HEK293T (cell line): ENCODE data around the gene WDR90.

Experiments used
- FOXM1 ChIP-seq: fragments of 450-650 bp; IDR thresholded peaks from 2 replicates; pipeline ENCODE4 v1.6.1; 2017; ENCODE audit warnings: mild to moderate bottlenecking, borderline replicate concordance
- NFRKB ChIP-seq: fragments of 450-650 bp; IDR thresholded peaks from 2 replicates; pipeline ENCODE4 v1.6.1; 2016; ENCODE audit warnings: mild to moderate bottlenecking, moderate library complexity
- SP1 ChIP-seq: fragments of 450-650 bp; IDR thresholded peaks from 2 replicates; pipeline ENCODE4 v1.6.1; 2017

DNA sequence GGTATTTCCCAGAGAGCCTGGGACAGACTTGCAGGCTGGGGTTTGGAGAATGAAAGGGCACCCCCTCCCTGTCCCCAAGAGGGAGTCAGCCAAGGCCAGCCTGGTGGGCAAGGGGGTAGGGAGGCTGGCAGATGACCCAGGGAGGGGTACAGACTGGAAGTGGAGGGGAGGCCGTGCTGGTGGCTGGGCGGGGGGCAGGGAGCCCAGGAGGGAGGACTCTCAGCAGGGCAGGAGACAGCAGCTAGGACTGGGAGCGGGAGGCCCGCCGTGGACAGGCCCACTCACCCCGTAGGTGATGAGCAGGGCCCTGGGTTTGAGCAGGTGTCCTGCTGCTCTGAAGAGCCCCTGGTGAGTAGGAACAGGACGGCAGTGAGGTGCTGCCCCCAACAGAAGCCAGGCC, 14.2 kb upstream of the WDR90 start:
- TF ChIP-seq FOXM1: no peak
- no peak for TF ChIP-seq NFRKB
- TF ChIP-seq SP1: no peak
